Ureter (tissue), 1 donor: ENCODE data around the gene OR1F1. TPM values are rescaled to one million over a fixed set of nuclear protein-coding genes. Genes with fewer than 3 reads are reported as not detected.
"Not testable (repeated sequence)": the region's sequence is repeated elsewhere in the genome, so short reads cannot be mapped to it uniquely, and the experiment has no call there.

Experiments used
- DNase-seq: peaks from one replicate; pipeline ENCODE4 v3.0.0-alpha.2; 2020; ENCODE audit warnings: low spot score
- total RNA-seq: library from RNA; stranded (reverse); gene quantifications from one replicate; pipeline ENCODE4 v1.2.4, GENCODE V29; 2023
- donor health status: DM: yes; HTN: yes; CAD: no.

OR1F1 gene
- total RNA-seq, 1 donor from 2014 or later = not detected

DNA sequence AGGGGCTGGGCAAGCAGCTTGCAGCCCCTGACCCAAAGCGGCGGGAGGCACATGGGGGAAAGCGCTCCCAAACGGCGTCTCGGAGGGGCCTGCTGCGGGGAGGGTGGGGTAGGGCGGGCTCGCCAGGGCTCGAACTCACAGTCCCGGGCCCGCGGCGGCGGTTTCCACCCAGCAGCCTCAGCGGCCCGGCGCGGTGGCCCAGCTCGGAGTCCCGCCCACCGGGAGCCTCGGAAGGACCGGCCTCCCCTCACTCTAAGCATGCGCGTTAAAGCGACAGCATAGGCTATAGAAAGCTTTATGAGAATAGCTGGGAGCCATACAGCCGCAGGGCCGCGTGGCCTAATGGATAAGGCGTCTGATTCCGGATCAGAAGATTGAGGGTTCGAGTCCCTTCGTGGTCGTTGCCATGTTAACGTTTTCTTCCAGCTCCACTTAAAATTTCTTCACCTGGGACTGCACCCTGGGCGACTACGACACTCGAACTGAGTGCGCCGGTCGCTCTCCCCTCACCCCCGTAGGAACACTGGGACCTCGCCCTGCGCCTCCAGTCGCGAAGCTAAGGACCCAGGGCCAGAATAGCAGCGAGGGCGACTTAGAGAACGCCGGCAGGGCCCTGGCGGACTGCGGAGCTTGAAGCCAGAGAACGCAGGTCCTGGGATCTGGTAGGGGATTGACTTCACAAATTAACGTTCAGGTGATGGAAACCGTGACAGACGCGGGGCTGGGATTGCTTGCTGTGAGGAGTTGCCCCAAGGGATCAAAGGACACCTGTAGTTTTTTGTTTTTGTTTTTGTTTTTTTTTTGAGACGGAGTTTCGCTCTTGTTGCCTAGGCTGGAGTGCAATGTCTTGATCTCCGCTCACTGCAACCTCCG is 37.4 kb upstream of the OR1F1 start:
- DNase-seq = peak; percentile 98

DNA sequence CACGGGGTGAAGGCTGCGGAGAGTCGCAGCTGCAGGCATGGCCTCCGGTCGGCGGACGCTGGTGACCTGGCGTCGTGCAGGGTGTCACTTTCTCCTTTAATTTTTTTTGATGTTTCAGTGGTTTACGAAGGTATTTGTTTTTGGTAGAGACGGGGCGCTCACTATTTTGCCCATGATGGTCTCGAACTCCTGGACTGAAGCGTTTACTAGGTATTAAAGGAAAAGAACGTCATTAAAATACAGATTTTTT is 36.1 kb upstream of the OR1F1 start:
- no peak for DNase-seq

DNA sequence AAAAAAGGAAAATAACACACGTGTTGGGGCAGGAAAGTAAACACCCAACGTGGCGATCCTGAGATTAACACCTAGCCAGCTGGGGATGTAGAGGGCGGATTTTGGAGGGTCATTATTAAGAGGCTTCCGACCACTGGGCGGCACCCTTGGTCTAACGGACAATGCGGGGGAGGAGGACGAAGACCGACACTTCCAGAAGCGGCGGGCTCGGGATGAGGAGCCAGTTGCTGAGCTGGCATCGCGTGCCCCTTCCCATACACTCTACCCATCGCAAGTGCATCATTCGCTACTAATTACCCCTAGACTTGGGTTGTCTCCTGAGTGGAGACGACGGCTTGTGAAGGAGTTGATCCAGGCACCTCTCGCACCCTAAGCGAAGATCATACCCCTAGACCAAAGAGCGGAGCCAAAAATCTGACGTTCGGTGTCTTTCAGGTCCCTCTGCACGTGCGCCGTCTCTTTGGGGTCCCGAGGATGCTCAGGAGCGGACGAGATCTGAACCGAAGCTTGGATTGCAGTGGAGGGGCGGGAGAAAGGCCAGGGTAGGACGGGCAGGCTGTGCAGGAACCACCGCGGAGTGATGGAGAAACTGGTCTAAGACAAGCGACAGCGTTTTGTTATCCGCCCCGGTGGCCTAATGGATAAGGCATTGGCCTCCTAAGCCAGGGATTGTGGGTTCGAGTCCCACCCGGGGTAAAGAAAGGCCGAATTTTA is 35.6 kb upstream of the OR1F1 start:
- DNase-seq = peak; percentile 92

DNA sequence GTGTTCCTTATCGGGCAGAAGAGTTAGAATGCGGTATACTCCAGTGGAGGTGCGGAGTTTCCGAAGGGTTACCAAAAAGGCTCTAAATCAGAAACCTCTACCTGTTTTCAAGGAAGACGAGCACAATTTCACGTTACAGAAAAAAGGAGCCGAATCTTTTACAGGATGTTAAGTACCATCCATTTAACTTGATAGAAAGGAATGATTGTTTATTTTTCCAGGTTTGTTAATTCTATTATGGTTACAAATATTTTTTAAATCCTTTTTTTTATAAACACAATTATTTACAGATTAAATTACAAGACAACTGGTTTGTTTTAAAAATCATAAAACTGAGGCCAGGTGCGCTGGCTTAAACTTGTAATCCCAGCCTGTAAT is 35.0 kb upstream of the OR1F1 start:
- DNase-seq = no peak

- DNase-seq = no peak
These were observed 32.8 kb upstream of the OR1F1 start for GRCh38 chr16:3155181-3155580.

DNA sequence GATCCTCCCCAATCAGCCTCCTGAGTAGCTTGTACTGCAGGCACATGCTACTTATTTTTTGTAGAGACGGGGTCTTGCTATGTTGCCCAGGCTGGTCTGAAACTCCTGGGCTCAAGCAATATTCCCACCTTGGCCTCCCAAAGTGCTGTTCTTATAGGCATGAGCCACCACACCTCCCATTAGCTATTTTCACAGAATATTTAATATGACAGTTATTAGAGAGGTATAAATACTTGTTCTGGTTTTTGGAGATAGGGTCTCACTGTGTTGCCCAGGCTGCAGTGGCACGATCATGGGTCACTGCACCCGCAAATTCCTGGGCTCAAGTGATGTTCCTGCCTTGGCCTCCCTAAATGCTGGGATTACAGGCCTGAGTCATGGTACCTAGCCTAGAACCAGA is 32.0 kb upstream of the OR1F1 start:
- no peak for DNase-seq

GRCh38 chr16:3157229-3158025 is 30.6 kb upstream of the OR1F1 start:
- peak; percentile 57 for DNase-seq

- DNase-seq = no peak
These were observed 29.9 kb upstream of the OR1F1 start for GRCh38 chr16:3158026-3158509.

GRCh38 chr16:3158510-3159314 is 29.3 kb upstream of the OR1F1 start:
- DNase-seq = peak; percentile 94

GRCh38 chr16:3161235-3162018 is 26.6 kb upstream of the OR1F1 start:
- DNase-seq = no peak

GRCh38 chr16:3164121-3164991 is 23.6 kb upstream of the OR1F1 start:
- no peak for DNase-seq

DNA sequence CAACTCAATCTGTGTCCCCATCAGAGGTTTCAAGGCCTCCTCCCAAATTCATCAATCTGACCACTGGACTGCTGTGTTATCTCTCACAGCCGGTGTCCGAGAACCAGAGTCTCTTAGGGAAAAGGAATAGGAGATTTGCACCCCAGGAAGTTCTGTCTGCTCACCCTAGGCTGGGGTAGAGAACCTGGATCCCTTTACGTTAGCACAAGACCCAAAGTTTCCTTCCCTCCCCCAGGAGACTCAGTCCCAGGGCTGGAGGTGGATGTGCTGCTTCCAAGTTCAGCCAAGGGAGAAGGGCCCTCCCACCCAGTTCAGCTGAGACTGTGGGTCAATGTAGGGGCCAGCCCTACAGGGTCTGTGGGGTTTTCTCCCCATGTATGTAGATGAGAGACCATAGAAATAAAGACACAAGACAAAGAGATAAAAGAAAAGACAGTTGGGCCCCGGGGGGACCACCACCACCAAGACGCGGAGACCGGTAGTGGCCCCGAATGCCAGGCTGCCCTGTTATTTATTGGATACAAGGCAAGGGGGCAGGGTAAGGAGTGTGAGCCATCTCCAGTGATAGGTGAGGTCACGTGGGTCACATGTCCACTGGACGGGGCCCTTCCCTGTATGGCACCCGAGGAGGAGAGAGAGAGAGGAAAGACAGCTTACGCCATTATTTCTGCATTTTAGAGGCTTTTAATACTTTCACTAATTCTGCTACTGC is 22.7 kb upstream of the OR1F1 start:
- DNase-seq = no peak

- no peak for DNase-seq
These were observed 21.5 kb upstream of the OR1F1 start for GRCh38 chr16:3166505-3166886.

DNA sequence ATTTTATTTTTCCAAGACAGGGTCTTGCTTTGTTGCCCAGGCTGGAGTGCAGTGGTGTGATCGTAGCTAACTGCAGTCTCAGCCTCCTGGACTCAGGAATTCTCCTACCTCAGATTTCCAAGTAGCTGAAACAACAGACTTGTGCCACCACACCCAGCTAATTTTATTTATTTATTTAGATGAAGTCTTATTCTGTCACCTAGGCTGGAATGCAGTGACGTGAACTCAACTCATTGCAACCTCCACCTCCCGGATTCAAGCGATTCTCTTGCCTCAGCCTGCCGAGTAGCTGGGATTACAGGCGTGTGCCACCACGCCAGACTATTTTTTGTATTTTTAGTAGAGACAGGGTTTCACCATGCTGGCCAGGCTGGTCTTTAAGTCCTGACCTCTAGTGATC is 19.3 kb upstream of the OR1F1 start:
- DNase-seq = not testable (repeated sequence)

DNA sequence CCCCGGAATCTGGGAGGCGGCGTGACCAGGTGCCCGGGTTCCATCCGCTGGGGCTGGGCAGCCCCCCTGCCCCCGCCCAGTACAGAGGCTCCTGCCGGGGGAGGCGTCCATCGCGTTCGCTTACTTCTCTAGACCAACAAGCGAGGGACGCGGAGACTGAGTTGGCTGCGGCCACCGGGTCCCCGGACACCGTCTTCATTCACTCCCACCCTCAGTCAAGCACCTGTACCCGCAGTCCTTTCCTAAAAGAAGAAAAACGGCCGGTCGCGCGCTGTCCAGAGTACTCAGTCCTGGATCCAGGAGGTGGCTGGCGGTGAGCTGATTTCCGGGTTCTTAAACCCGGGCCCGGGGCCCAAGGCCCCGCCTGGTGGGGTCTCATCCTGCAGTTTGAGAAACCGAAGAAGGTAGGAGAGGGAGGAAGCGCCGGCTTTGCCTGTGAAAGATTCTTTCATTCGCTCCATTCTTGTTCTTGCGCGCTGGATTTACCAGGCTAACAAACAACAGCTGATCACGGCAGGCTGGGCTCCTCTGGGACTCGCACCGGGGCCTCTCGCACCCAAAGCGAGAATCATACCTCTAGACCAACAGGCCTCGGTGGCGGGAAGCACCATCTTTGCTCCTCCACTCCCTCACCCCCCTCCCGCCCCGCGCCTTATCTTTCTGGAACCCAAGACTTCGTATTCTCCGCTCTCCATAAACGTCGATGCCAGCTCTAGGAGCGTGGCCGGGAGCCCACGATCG is 17.4 kb upstream of the OR1F1 start:
- DNase-seq = no peak

GRCh38 chr16:3171181-3171854 is 16.7 kb upstream of the OR1F1 start:
- DNase-seq = no peak

- no peak for DNase-seq
These were observed 16.0 kb upstream of the OR1F1 start for GRCh38 chr16:3171855-3172593.
